Measurements from ENCODE around the gene FREM1. TPM values are rescaled to one million over a fixed set of nuclear protein-coding genes. Genes with fewer than 3 reads are reported as not detected.

FREM1 gene
- total and polyA plus RNA-seq, 12 donors = 2.8 to 24.1 (median 7.1) TPM

DNA sequence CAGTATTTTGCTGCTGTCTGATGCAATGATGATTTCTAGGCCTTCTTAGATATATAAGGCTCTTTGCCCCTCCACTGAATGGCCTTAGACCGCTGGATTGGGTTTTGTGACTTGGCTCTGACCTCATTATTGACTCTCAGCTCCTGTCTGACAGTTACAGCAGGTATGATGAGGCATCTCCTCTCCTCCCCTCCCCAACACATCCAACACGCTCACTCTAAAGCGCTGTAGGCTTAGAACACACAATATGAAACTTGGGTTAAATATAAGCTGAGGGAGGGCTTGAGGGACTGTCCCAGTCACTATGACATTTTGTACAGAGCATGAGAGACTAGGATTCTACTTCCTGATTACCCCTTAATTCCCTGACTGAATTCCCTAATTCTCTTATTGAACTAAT is 168.9 kb downstream of the FREM1 start:
- no peak for DNase-seq
- Histone ChIP-seq H3K4me1 (replicated peaks in 1 of 2) (no peaks in the 10 kb centered on the region), H3K27ac (no peak overlapping the region), H3K4me3 (no peak overlapping the region), H3K27me3 (no peaks in the 10 kb centered on the region), H3K9me3 (replicated peaks in 1 of 3) (no peaks in the 10 kb centered on the region), H3K36me3 (replicated peaks in 1 of 2) (no peaks in the 10 kb centered on the region)
- WGBS, 4 donors = 81 to 94% (median 93%) methylated on average over 3 of the region's 3 CpGs
- TF ChIP-seq, protein P1, sequence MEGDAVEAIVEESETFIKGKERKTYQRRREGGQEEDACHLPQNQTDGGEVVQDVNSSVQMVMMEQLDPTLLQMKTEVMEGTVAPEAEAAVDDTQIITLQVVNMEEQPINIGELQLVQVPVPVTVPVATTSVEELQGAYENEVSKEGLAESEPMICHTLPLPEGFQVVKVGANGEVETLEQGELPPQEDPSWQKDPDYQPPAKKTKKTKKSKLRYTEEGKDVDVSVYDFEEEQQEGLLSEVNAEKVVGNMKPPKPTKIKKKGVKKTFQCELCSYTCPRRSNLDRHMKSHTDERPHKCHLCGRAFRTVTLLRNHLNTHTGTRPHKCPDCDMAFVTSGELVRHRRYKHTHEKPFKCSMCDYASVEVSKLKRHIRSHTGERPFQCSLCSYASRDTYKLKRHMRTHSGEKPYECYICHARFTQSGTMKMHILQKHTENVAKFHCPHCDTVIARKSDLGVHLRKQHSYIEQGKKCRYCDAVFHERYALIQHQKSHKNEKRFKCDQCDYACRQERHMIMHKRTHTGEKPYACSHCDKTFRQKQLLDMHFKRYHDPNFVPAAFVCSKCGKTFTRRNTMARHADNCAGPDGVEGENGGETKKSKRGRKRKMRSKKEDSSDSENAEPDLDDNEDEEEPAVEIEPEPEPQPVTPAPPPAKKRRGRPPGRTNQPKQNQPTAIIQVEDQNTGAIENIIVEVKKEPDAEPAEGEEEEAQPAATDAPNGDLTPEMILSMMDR (IDR thresholded peaks at IDR 0.05) = no peak
- no peak for TF ChIP-seq POLR2A (IDR thresholded peaks at IDR 0.05)
- intact Hi-C loops (cut with DNase I) = no loop called here

DNA sequence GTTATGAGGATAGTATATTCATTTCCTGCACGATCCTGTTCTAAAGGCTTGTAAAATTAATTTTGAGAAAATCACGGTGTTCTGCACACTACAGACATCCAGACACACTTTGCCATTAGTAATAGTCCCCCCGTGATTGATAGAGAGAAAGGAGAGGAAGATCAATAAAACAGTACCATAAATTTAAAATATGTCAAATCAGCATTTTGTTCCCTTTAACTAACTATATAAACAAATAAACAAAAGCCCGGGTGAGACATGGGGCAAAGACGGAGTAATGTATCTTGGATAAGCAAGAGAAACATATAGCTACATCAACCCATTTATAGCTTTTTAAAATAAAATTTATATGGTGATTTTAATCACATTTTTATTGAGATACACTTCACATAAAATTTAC is 177.1 kb downstream of the FREM1 start:
- no peaks in the 10 kb centered on the region for H3K27me3 ChIP-seq
- TF ChIP-seq POLR2A (IDR thresholded peaks at IDR 0.05) = no peak
- TF ChIP-seq, protein P1 (IDR thresholded peaks at IDR 0.05) = no peak
- intact Hi-C loops (cut with DNase I) = no loop called here
- no peaks in the 10 kb centered on the region for H3K4me1 ChIP-seq (replicated peaks in 1 of 2)
- H3K36me3 ChIP-seq (replicated peaks in 1 of 2) = no peaks in the 10 kb centered on the region
- no peak overlapping the region for H3K27ac ChIP-seq
- no peak overlapping the region for H3K4me3 ChIP-seq
- WGBS, 4 donors = 79 to 83% (median 80%) methylated on average over 5 of the region's 5 CpGs
- no peak for DNase-seq
- H3K9me3 ChIP-seq (replicated peaks in 1 of 3) = no peaks in the 10 kb centered on the region

DNA sequence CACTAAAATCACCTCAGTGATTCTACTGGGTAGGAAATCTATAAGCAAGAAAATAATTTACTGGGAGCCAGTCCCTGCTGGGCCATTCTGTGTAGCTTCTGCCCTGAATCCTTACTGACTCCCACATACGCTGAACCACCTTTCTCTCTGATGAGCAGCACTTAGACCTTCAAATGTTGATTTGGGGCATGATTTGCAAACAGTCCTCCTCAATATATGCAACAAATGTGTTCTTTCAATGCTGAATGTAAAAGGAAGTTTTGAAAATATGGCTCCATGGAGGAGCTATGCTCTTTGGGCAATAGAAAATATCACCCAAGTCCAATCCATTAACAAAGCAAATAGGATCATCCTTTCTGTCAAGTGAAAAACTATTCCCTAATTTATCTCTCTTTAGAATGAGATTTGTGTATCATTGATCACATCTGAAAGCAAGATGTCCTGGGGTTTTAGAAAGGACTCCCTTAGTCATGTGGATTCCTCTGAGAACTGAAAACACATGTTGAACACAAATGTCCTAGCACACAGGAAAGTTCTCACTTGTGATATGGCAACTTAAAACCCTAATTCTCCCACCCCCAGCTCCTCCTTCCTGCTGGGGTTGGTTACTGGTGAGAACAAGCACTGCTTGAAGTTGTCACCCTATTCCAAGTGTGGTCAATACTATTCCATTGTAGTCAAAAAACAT is 178.8 kb downstream of the FREM1 start:
- intact Hi-C loops (cut with DNase I) = no loop called here
- TF ChIP-seq, protein P1 (IDR thresholded peaks at IDR 0.05) = no peak
- no peak for TF ChIP-seq POLR2A (IDR thresholded peaks at IDR 0.05)
- 86 to 100% (median 95%) methylated on average over 1 of the region's 1 CpG for WGBS, 4 donors
- Histone ChIP-seq H3K36me3 (replicated peaks in 1 of 2) (no peaks in the 10 kb centered on the region), H3K4me3 (no peak overlapping the region), H3K27ac (no peak overlapping the region), H3K27me3 (no peaks in the 10 kb centered on the region), H3K9me3 (replicated peaks in 1 of 3) (no peaks in the 10 kb centered on the region), H3K4me1 (replicated peaks in 1 of 2) (no peaks in the 10 kb centered on the region)
- no peak for DNase-seq

DNA sequence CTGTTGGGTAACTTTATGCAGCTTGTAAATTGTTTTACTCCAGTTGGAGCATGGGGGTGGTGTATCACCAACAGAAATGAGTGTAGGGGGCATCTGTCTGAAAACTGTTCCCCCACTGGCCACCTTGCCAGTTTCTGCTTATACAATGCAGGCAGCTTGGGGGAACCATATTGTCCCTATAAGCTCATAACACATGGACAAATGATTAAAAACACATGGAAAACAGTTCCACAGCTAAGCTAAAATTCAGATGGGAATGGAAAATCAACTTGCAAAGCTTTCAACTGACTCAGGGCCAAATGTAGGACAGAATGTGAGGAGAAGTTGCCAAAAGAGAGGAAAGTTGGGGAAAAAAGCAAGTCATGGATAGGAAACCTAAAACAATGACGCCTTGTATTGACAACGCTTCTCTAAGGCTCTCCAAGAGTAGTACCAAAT is 179.7 kb downstream of the FREM1 start:
- 83 to 96% (median 87%) methylated on average over 2 of the region's 2 CpGs for WGBS, 4 donors
- Histone ChIP-seq H3K36me3 (replicated peaks in 1 of 2) (no peaks in the 10 kb centered on the region), H3K27me3 (no peaks in the 10 kb centered on the region), H3K4me1 (replicated peaks in 1 of 2) (no peaks in the 10 kb centered on the region), H3K27ac (no peak overlapping the region), H3K4me3 (no peak overlapping the region), H3K9me3 (replicated peaks in 1 of 3) (no peaks in the 10 kb centered on the region)
- no peak for TF ChIP-seq POLR2A (IDR thresholded peaks at IDR 0.05)
- TF ChIP-seq, protein P1 (IDR thresholded peaks at IDR 0.05) = no peak
- intact Hi-C loops (cut with DNase I) = no loop called here
- no peak for DNase-seq

All from adrenal gland (tissue), 12 donors.